Type B pancreatic cell (in vitro differentiated cells): Measurements from ENCODE around the gene KCNJ14. TPM values are rescaled to one million over a fixed set of nuclear protein-coding genes. Genes with fewer than 3 reads are reported as not detected.

Source experiments
- DNase-seq: peaks from one replicate; pipeline ENCODE4 v3.0.0; 2021; ENCODE audit warnings: mixed read lengths; ENCODE audit not compliant: unreplicated experiment; ENCODE audit errors: extremely low spot score
- H3K27ac Mint-ChIP-seq: 2 replicates; pipeline ENCODE4 v1.8.0; 2021; ENCODE audit warnings: mild to moderate bottlenecking, mixed read lengths
- H3K27me3 Mint-ChIP-seq: 2 replicates; pipeline ENCODE4 v1.8.0; 2021; ENCODE audit warnings: mixed read lengths
- H3K36me3 Mint-ChIP-seq: 2 replicates; pipeline ENCODE4 v1.8.0; 2021; ENCODE audit warnings: mixed read lengths
- H3K4me1 Mint-ChIP-seq: one replicate; pipeline ENCODE4 v1.8.0; 2021; ENCODE audit warnings: mixed read lengths; ENCODE audit not compliant: unreplicated experiment
- H3K4me3 Mint-ChIP-seq: 2 replicates; pipeline ENCODE4 v1.8.0; 2021; ENCODE audit warnings: mild to moderate bottlenecking, mixed read lengths
- H3K9me3 Mint-ChIP-seq: 2 replicates; pipeline ENCODE4 v1.8.0; 2021; ENCODE audit warnings: mixed read lengths
- total RNA-seq: library from RNA; stranded (reverse); gene quantifications from 2 replicates; pipeline ENCODE4 v1.2.1, GENCODE V29; 2021; ENCODE audit warnings: low replicate concordance
- TF ChIP-seq, protein P1 (sequence below): fragments of 200-600 bp; sonication (generic); conservative IDR thresholded peaks from 2 replicates; pipeline ENCODE4 v1.5.0; 2021; ENCODE audit warnings: antibody characterized with exemption, mild to moderate bottlenecking

KCNJ14 gene
- total RNA-seq, 1 donor from 2014 or later: 1.8 TPM

- Mint-ChIP-seq H3K4me3 (no peak overlapping the region), H3K36me3 (no peaks in the 10 kb centered on the region), H3K27me3 (peaks cover 18% of the 10 kb centered on the region), H3K27ac (no peak overlapping the region), H3K4me1 (peaks cover 15% of the 10 kb centered on the region), H3K9me3 (no peaks in the 10 kb centered on the region)
- DNase-seq: no peak
- TF ChIP-seq, protein P1, sequence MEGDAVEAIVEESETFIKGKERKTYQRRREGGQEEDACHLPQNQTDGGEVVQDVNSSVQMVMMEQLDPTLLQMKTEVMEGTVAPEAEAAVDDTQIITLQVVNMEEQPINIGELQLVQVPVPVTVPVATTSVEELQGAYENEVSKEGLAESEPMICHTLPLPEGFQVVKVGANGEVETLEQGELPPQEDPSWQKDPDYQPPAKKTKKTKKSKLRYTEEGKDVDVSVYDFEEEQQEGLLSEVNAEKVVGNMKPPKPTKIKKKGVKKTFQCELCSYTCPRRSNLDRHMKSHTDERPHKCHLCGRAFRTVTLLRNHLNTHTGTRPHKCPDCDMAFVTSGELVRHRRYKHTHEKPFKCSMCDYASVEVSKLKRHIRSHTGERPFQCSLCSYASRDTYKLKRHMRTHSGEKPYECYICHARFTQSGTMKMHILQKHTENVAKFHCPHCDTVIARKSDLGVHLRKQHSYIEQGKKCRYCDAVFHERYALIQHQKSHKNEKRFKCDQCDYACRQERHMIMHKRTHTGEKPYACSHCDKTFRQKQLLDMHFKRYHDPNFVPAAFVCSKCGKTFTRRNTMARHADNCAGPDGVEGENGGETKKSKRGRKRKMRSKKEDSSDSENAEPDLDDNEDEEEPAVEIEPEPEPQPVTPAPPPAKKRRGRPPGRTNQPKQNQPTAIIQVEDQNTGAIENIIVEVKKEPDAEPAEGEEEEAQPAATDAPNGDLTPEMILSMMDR: no peak
Measured at GRCh38 chr19:48417421-48417820, 38.0 kb upstream of the KCNJ14 start.

GRCh38 chr19:48418317-48419064, 36.9 kb upstream of the KCNJ14 start:
- TF ChIP-seq, protein P1: no peak
- no peaks in the 10 kb centered on the region for H3K36me3 Mint-ChIP-seq
- no peak overlapping the region for H3K27ac Mint-ChIP-seq
- DNase-seq: no peak
- peaks cover 15% of the 10 kb centered on the region for H3K4me1 Mint-ChIP-seq
- no peak overlapping the region for H3K4me3 Mint-ChIP-seq
- H3K27me3 Mint-ChIP-seq: peaks cover 15% of the 10 kb centered on the region
- no peaks in the 10 kb centered on the region for H3K9me3 Mint-ChIP-seq

GRCh38 chr19:48419158-48419920, 36.0 kb upstream of the KCNJ14 start:
- peaks cover 6% of the 10 kb centered on the region for H3K27me3 Mint-ChIP-seq
- no peaks in the 10 kb centered on the region for H3K9me3 Mint-ChIP-seq
- no peak overlapping the region for H3K27ac Mint-ChIP-seq
- DNase-seq: no peak
- TF ChIP-seq, protein P1: no peak
- no peak overlapping the region for H3K4me3 Mint-ChIP-seq
- H3K36me3 Mint-ChIP-seq: no peaks in the 10 kb centered on the region
- peaks cover 15% of the 10 kb centered on the region for H3K4me1 Mint-ChIP-seq

DNA sequence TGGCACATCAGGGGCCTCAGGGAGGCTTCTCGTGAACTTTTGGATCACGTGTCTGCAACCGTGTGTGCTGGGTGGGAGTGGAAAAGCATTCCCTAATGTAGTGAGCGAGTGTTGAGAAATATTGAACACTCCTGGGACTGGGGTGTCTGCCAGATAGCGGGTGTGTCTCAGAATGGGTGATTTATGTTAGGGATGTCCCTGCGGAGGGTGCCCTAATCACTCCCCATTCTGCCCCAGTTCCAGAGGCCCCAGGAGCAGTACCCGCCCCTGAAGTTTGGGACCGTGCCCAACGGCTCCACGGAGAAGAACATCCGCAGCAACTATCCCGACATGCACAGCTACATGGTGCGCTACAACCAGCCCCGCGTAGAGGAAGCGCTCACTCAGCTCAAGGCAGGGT, 33.8 kb upstream of the KCNJ14 start:
- H3K36me3 Mint-ChIP-seq: no peaks in the 10 kb centered on the region

GRCh38 chr19:48424694-48425219, 30.6 kb upstream of the KCNJ14 start:
- Mint-ChIP-seq H3K4me3 (no peak overlapping the region), H3K9me3 (no peaks in the 10 kb centered on the region), H3K27ac (peak overlapping the region; percentile 69), H3K4me1 (peaks cover 6% of the 10 kb centered on the region), H3K27me3 (no peaks in the 10 kb centered on the region), H3K36me3 (no peaks in the 10 kb centered on the region)
- no peak for DNase-seq
- TF ChIP-seq, protein P1: no peak

More for the DNA sequence above, 33.8 kb upstream of the KCNJ14 start:
- no peaks in the 10 kb centered on the region for H3K9me3 Mint-ChIP-seq
- H3K27ac Mint-ChIP-seq: no peak overlapping the region
- no peaks in the 10 kb centered on the region for H3K27me3 Mint-ChIP-seq
- peaks cover 17% of the 10 kb centered on the region for H3K4me1 Mint-ChIP-seq
- TF ChIP-seq, protein P1: no peak
- no peak for DNase-seq
- no peak overlapping the region for H3K4me3 Mint-ChIP-seq
